Neural progenitor cell (in vitro differentiated cells): ENCODE data around the gene MED16. TPM values are rescaled to one million over a fixed set of nuclear protein-coding genes. Genes with fewer than 3 reads are reported as not detected.
A peak's percentile ranks its signal among the peaks of the same experiment; 100 is the strongest.
"Not testable (repeated sequence)": the region's sequence is repeated elsewhere in the genome, so short reads cannot be mapped to it uniquely, and the experiment has no call there.

Experiments used
- DNase-seq: peaks from one replicate; pipeline ENCODE4 v3.0.0-alpha.2; 2016; ENCODE audit warnings: low spot score
- H2AFZ ChIP-seq: fragments of 200-600 bp; sonication (generic); replicated peaks from 2 replicates; pipeline ENCODE4 v1.6.1; 2016; ENCODE audit warnings: antibody characterized with exemption
- H3F3A ChIP-seq: fragments of 200-600 bp; sonication (generic); 2 replicates; pipeline ENCODE4 v1.6.1; 2016; ENCODE audit warnings: antibody characterized with exemption, low read depth
- H3K27ac ChIP-seq: fragments of 200-600 bp; sonication (generic); 2 replicates; pipeline ENCODE4 v1.5.1; 2016; ENCODE audit warnings: mild to moderate bottlenecking
- H3K27me3 ChIP-seq: fragments of 200-600 bp; sonication (generic); 2 replicates; pipeline ENCODE4 v1.6.1; 2016; ENCODE audit warnings: mild to moderate bottlenecking, moderate library complexity
- H3K36me3 ChIP-seq: fragments of 200-600 bp; sonication (generic); 2 replicates; pipeline ENCODE4 v1.5.1; 2016
- H3K4me1 ChIP-seq: fragments of 200-600 bp; sonication (generic); 2 replicates; pipeline ENCODE4 v1.6.1; 2016; ENCODE audit warnings: mixed run types
- H3K4me2 ChIP-seq: fragments of 200-600 bp; sonication (generic); 2 replicates; pipeline ENCODE4 v1.6.1; 2016
- H3K4me3 ChIP-seq: fragments of 200-600 bp; sonication (generic); 2 replicates; pipeline ENCODE4 v1.5.1; 2016
- H3K79me2 ChIP-seq: fragments of 200-600 bp; sonication (generic); 2 replicates; pipeline ENCODE4 v1.6.1; 2016; ENCODE audit warnings: low read depth
- H3K9ac ChIP-seq: fragments of 200-600 bp; sonication (generic); 2 replicates; pipeline ENCODE4 v1.6.1; 2016
- H3K9me3 ChIP-seq: fragments of 200-600 bp; sonication (generic); 2 replicates; pipeline ENCODE4 v1.5.1; 2016; ENCODE audit warnings: low read depth
- H4K20me1 ChIP-seq: fragments of 200-600 bp; sonication (generic); 2 replicates; pipeline ENCODE4 v1.6.1; 2016; ENCODE audit warnings: low read depth
- H3K27ac Mint-ChIP-seq: 3 replicates; pipeline ENCODE4 v1.8.0; 2021; ENCODE audit warnings: mixed read lengths
- H3K27me3 Mint-ChIP-seq: 2 replicates; pipeline ENCODE4 v1.8.0; 2022; ENCODE audit warnings: low read depth, mild to moderate bottlenecking, inconsistent platforms, moderate library complexity, mixed read lengths; ENCODE audit not compliant: insufficient read depth
- H3K36me3 Mint-ChIP-seq: 3 replicates; pipeline ENCODE4 v1.8.0; 2021; ENCODE audit warnings: mixed read lengths
- H3K4me1 Mint-ChIP-seq: 3 replicates; pipeline ENCODE4 v1.8.0; 2021; ENCODE audit warnings: mixed read lengths
- H3K4me3 Mint-ChIP-seq: 3 replicates; pipeline ENCODE4 v1.8.0; 2021; ENCODE audit warnings: mild to moderate bottlenecking, moderate library complexity, mixed read lengths
- H3K9me3 Mint-ChIP-seq: 3 replicates; pipeline ENCODE4 v1.8.0; 2020; ENCODE audit warnings: mixed read lengths
- CTCF ChIP-seq: fragments of 200-600 bp; sonication (generic); IDR thresholded peaks from 2 replicates; pipeline ENCODE4 v1.5.1; 2017; ENCODE audit warnings: antibody characterized with exemption, mild to moderate bottlenecking
- EZH2 ChIP-seq: fragments of 200-600 bp; sonication (generic); IDR thresholded peaks from 2 replicates; pipeline ENCODE4 v1.6.1; 2017; ENCODE audit warnings: antibody characterized with exemption, mild to moderate bottlenecking, moderate library complexity
- EZH2phosphoT487 ChIP-seq: fragments of 200-600 bp; sonication (generic); IDR thresholded peaks from 2 replicates; pipeline ENCODE4 v1.6.1; 2017; ENCODE audit warnings: antibody characterized with exemption
- total RNA-seq: library from RNA; depleted of rRNA; stranded (reverse); fragments of >200 nt; gene quantifications from 2 replicates; pipeline ENCODE4 v1.2.3, GENCODE V29; 2015; ENCODE audit warnings: low replicate concordance

Gene MED16
- total RNA-seq, 1 donor from 2014 or later = 14.4 TPM

GRCh38 chr19:843836-844545 lies 49.0 kb downstream of the MED16 start:
- no peaks in the 10 kb centered on the region for H3K36me3 Mint-ChIP-seq
- Histone ChIP-seq H3K27me3 (peaks cover 46% of the 10 kb centered on the region), H3K4me1 (peaks cover 3% of the 10 kb centered on the region), H3K27ac (no peak overlapping the region), H4K20me1 (no peaks in the 10 kb centered on the region), H3K9ac (no peak overlapping the region), H3K4me2 (peak overlapping the region; percentile 83), H3F3A (peaks cover 18% of the 10 kb centered on the region), H3K4me3 (peak overlapping the region; percentile 41), H3K79me2 (no peaks in the 10 kb centered on the region), H2AFZ (no peak overlapping the region), H3K36me3 (no peaks in the 10 kb centered on the region), H3K9me3 (no peaks in the 10 kb centered on the region)
- H3K4me1 Mint-ChIP-seq = peaks cover 17% of the 10 kb centered on the region
- peak; percentile 42 for DNase-seq
- no peak for TF ChIP-seq CTCF
- no peak for TF ChIP-seq EZH2phosphoT487
- peak; percentile 36 for TF ChIP-seq EZH2
- H3K4me3 Mint-ChIP-seq = peak overlapping the region; percentile 64
- H3K9me3 Mint-ChIP-seq = peaks cover 3% of the 10 kb centered on the region
- peaks cover 32% of the 10 kb centered on the region for H3K27me3 Mint-ChIP-seq
- no peak overlapping the region for H3K27ac Mint-ChIP-seq

GRCh38 chr19:843180-843835 lies 49.7 kb downstream of the MED16 start:
- Histone ChIP-seq H2AFZ (no peak overlapping the region), H3K27ac (no peak overlapping the region), H3K4me3 (peak overlapping the region; percentile 41), H3K36me3 (no peaks in the 10 kb centered on the region), H3F3A (peaks cover 18% of the 10 kb centered on the region), H4K20me1 (no peaks in the 10 kb centered on the region), H3K79me2 (no peaks in the 10 kb centered on the region), H3K27me3 (peaks cover 46% of the 10 kb centered on the region), H3K9ac (no peak overlapping the region), H3K4me2 (peak overlapping the region; percentile 83), H3K4me1 (peaks cover 3% of the 10 kb centered on the region), H3K9me3 (no peaks in the 10 kb centered on the region)
- TF ChIP-seq EZH2 (peak; percentile 65), EZH2phosphoT487 (no peak), CTCF (peak; percentile 15)
- peaks cover 32% of the 10 kb centered on the region for H3K27me3 Mint-ChIP-seq
- H3K36me3 Mint-ChIP-seq = no peaks in the 10 kb centered on the region
- no peak overlapping the region for H3K27ac Mint-ChIP-seq
- peaks cover 3% of the 10 kb centered on the region for H3K9me3 Mint-ChIP-seq
- peak overlapping the region; percentile 77 for H3K4me3 Mint-ChIP-seq
- peaks cover 17% of the 10 kb centered on the region for H3K4me1 Mint-ChIP-seq
- peak; percentile 79 for DNase-seq

GRCh38 chr19:842802-843179 lies 50.2 kb downstream of the MED16 start:
- not testable (repeated sequence) for H3K9me3 ChIP-seq, H3K27ac Mint-ChIP-seq, H3K4me2 ChIP-seq, DNase-seq, H3K36me3 Mint-ChIP-seq, H3K79me2 ChIP-seq, H3K9ac ChIP-seq, H3K4me1 ChIP-seq, H3K36me3 ChIP-seq, H2AFZ ChIP-seq, H3K4me3 ChIP-seq, H3K27ac ChIP-seq, H3K9me3 Mint-ChIP-seq, H4K20me1 ChIP-seq
- Histone ChIP-seq H3F3A (peaks cover 18% of the 10 kb centered on the region), H3K27me3 (peaks cover 46% of the 10 kb centered on the region)
- Mint-ChIP-seq H3K4me3 (peak overlapping the region; percentile 77), H3K27me3 (peaks cover 32% of the 10 kb centered on the region), H3K4me1 (peaks cover 17% of the 10 kb centered on the region)
